Sciatic nerve (tissue), 2 donors: ENCODE measurements around the gene EDDM13. TPM values are rescaled to one million over a fixed set of nuclear protein-coding genes. Genes with fewer than 3 reads are reported as not detected.
"Not testable (repeated sequence)": the region's sequence is repeated elsewhere in the genome, so short reads cannot be mapped to it uniquely, and the experiment has no call there.

Source experiments
- ATAC-seq: fragments of 200-7000 bp; cut with Tn5 transposase; one replicate; pipeline ENCODE4 v1.9.1; 2020; ENCODE audit warnings: mild to moderate bottlenecking, moderate library complexity
- DNase-seq: peaks from one replicate; pipeline ENCODE4 v3.0.0-alpha.2; 2020; ENCODE audit warnings: low spot score
- intact Hi-C: fragments of 100-400 bp; cut with DNase I; formaldehyde crosslinking; loops from one replicate; pipeline ENCODE4 v1.14.2; 2022
- total RNA-seq: library from RNA; stranded (reverse); fragmentation: NEBNext Ultra II Directional; extraction: Animal tissue kit (Norgen Biotek cat#: 25700); gene quantifications from one replicate; pipeline ENCODE4 v1.2.1, GENCODE V29; 2021
- donor health status: DM: no; HTN: no; CAD: no.
- donor health status: DM: no; HTN: no; CAD: no.

The EDDM13 gene
- total RNA-seq, 1 donor from 2014 or later: not detected

- DNase-seq (peak; percentile 96), ATAC-seq (peak; percentile 97)
- intact Hi-C loops: no loop called here
Measured at GRCh38 chr19:56315077-56315828, 42.7 kb downstream of the EDDM13 start.

- DNase-seq: no peak
- no peak for ATAC-seq
- intact Hi-C loops: no loop called here
Measured at GRCh38 chr19:56316728-56317127, 44.2 kb downstream of the EDDM13 start.

- no peak for ATAC-seq
- no peak for DNase-seq
- intact Hi-C loops: no loop called here
Measured at GRCh38 chr19:56317749-56318148, 45.2 kb downstream of the EDDM13 start.

- intact Hi-C loops: no loop called here
- DNase-seq (no peak), ATAC-seq (no peak)
Measured at GRCh38 chr19:56319991-56320390, 47.4 kb downstream of the EDDM13 start.

GRCh38 chr19:56321254-56321988 lies 48.9 kb downstream of the EDDM13 start:
- intact Hi-C loops: no loop called here
- no peak for ATAC-seq
- DNase-seq: no peak

- peak; percentile 44 for ATAC-seq
- DNase-seq: no peak
- intact Hi-C loops: no loop called here
Measured at GRCh38 chr19:56321989-56322440, 49.5 kb downstream of the EDDM13 start.

- intact Hi-C loops: no loop called here
- ATAC-seq (no peak), DNase-seq (no peak)
Measured at GRCh38 chr19:56324436-56324835, 51.9 kb downstream of the EDDM13 start.

- ATAC-seq (no peak), DNase-seq (no peak)
- intact Hi-C loops: no loop called here
Measured at GRCh38 chr19:56332695-56333094, 60.1 kb downstream of the EDDM13 start.

- DNase-seq (no peak), ATAC-seq (no peak)
- intact Hi-C loops: no loop called here
Measured at GRCh38 chr19:56333506-56333905, 61.0 kb downstream of the EDDM13 start.

- ATAC-seq: not testable (repeated sequence)
Measured at GRCh38 chr19:56335371-56335770, 62.8 kb downstream of the EDDM13 start.

GRCh38 chr19:56337077-56337476 lies 64.5 kb downstream of the EDDM13 start:
- DNase-seq, intact Hi-C loops, ATAC-seq: not testable (repeated sequence)

More at GRCh38 chr19:56335371-56335770, 62.8 kb downstream of the EDDM13 start:
- intact Hi-C loops, DNase-seq: not testable (repeated sequence)

- intact Hi-C loops, DNase-seq, ATAC-seq: not testable (repeated sequence)
Measured at GRCh38 chr19:56339031-56339430, 66.5 kb downstream of the EDDM13 start.

- no peak for DNase-seq
- intact Hi-C loops: no loop called here
- no peak for ATAC-seq
Measured at GRCh38 chr19:56341948-56342347, 69.4 kb downstream of the EDDM13 start.

- intact Hi-C loops: no loop called here
- no peak for ATAC-seq
- no peak for DNase-seq
Measured at GRCh38 chr19:56347163-56347778, 74.7 kb downstream of the EDDM13 start.

GRCh38 chr19:56348289-56348877 lies 75.8 kb downstream of the EDDM13 start:
- DNase-seq: no peak
- intact Hi-C loops: no loop called here

GRCh38 chr19:56350416-56351045 lies 78.0 kb downstream of the EDDM13 start:
- ATAC-seq: no peak
- intact Hi-C loops: no loop called here
- DNase-seq: peak; percentile 55

More at GRCh38 chr19:56348289-56348877, 75.8 kb downstream of the EDDM13 start:
- no peak for ATAC-seq

- intact Hi-C loops: no loop called here
- no peak for ATAC-seq
Measured at GRCh38 chr19:56351208-56351607, 78.7 kb downstream of the EDDM13 start.

GRCh38 chr19:56355517-56355916 lies 83.0 kb downstream of the EDDM13 start:
- DNase-seq (no peak), ATAC-seq (no peak)
- intact Hi-C loops: no loop called here

More at GRCh38 chr19:56351208-56351607, 78.7 kb downstream of the EDDM13 start:
- DNase-seq: no peak

- intact Hi-C loops: no loop called here
- ATAC-seq (no peak), DNase-seq (no peak)
Measured at GRCh38 chr19:56356944-56357343, 84.4 kb downstream of the EDDM13 start.
